OCI-LY7 (cell line): ENCODE measurements around the gene BFSP1.

Experiments
- CTCF ChIP-seq: fragments of 200-600 bp; sonication (generic); conservative IDR thresholded peaks from 2 replicates; pipeline ENCODE4 v1.5.1; 2014; ENCODE audit warnings: mild to moderate bottlenecking, antibody characterized with exemption, low read length, moderate library complexity, mixed read lengths
- EZH2phosphoT487 ChIP-seq: fragments of 200-600 bp; sonication (generic); IDR thresholded peaks from 2 replicates; pipeline ENCODE4 v1.6.1; 2018; ENCODE audit warnings: low read depth, borderline replicate concordance, mild to moderate bottlenecking, mixed run types, antibody characterized with exemption, low read length, moderate library complexity, mixed read lengths

GRCh38 chr20:17480696-17481095 is 50.5 kb downstream of the BFSP1 start:
- TF ChIP-seq CTCF (no peak), EZH2phosphoT487 (no peak)
